ENCODE data around the gene PLCB4.

The PLCB4 gene

DNA sequence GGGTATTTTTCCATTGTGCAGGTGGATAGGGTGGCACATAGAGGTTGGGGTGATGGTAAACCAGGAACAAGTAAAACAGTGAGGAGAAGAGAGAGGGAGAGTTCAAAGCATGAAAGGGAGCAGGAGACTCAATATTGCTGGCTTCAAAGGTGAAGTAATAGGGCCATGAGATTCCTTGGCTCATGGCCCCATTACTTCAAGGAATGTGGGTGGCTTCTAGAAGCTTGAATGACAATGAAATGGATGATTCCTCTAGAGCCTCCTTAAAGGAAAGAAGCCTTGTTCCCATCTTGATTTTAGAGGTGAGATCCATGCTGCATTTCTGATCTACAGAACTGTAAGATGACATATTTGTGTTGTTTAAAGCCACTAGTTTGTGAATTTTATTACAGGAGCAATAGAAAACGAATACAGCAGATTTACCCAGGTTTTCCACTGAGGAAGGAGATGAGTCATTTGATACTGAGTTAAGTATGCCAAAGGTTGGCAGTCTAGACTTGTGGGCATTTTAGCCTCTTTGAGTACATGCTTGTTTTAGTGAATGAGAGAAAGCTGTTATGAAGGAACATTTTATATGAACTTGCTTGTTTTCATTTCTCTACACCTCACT lies 110.4 kb downstream of the PLCB4 start:
- no peak for DNase-seq (ENCODE audit: low spot score)

DNA sequence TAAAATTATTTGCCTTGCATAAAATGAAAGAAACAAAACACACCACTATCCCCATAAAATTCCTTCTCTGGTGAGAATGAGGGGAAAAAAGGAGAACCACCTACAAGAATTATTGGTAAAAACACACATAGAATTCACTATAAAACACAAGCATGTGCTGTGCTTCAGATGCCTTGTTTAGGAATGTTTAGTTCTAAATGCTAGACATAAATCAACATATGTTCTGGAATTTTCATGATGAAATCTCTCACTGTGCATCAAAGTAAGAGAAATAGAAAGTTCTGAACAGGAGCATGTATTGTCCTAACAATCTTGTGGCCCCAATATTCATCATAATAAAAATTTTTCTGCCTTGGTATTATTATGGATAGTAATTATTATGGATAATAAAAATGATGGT lies 111.0 kb downstream of the PLCB4 start:
- no peak for DNase-seq (ENCODE audit: low spot score)

GRCh38 chr20:9180481-9181257 lies 111.8 kb downstream of the PLCB4 start:
- DNase-seq (ENCODE audit: low spot score): peak; percentile 11

DNA sequence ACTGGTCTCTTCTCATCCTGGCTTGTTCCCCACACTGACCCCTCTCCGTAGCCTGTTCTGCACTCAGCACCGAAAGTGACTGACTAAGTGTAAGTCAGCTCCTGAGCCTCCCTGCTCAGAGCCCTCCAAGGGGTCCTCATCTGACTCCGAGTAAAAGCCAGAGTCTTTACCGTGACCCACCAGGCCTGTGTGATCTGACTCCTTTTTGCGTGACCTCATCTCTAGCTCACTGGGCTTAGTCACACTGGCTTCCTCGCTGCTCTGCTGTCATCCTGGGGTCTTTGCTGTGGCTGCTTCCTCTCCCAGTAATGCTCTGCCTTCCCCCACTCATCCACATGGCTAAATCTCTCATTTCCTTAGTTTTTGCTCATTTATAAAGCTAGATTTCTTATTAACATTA lies 116.6 kb downstream of the PLCB4 start:
- no peak for DNase-seq (ENCODE audit: low spot score)

DNA sequence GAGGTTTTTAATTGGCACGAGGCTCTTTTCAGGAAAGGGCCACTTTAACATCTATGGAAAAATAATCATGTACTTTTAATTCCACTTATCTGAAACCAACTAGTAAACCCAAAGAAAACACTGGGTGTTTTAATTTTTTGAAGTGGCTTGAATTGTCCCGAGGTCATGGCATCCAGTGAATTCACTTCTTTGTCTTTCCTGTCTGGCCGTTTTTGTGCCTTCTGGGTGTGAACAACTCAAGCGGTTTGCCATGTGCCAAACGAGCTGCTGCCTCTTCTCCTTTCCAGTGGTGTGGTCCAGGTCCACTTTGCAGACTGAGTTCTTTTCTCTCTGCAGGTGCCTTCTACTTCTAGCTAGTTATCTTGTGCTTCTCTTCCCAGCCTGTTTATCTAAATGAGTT lies 117.5 kb downstream of the PLCB4 start:
- no peak for DNase-seq (ENCODE audit: low spot score)

- no peak for DNase-seq (ENCODE audit: low spot score)
These were observed 126.1 kb downstream of the PLCB4 start for GRCh38 chr20:9195031-9195430.

DNA sequence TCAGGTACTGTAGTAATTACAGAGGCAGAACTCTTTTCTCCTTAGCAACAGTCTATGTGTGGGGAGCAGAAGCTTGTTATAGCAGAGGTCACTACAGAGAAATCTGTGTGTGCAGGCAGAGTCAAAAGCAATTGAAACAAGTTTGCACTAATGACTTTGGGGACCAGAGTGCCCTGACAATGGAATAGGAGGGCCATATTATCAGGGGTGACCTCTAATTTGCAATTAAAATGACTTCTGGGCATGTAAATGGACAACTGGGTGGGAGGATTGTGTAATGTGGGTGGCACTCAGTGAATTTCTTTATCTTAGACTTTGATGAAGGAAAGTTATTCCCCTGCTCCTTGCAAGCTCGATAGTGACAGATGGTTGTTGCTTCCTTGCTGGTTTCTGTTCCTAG lies 127.2 kb downstream of the PLCB4 start:
- no peak for DNase-seq (ENCODE audit: low spot score)

GRCh38 chr20:9198460-9198859 lies 129.6 kb downstream of the PLCB4 start:
- DNase-seq (ENCODE audit: low spot score): no peak

GRCh38 chr20:9200196-9200595 lies 131.3 kb downstream of the PLCB4 start:
- DNase-seq (ENCODE audit: low spot score): no peak

- no peak for DNase-seq (ENCODE audit: low spot score)
These were observed 131.7 kb downstream of the PLCB4 start for GRCh38 chr20:9200620-9201019.

DNA sequence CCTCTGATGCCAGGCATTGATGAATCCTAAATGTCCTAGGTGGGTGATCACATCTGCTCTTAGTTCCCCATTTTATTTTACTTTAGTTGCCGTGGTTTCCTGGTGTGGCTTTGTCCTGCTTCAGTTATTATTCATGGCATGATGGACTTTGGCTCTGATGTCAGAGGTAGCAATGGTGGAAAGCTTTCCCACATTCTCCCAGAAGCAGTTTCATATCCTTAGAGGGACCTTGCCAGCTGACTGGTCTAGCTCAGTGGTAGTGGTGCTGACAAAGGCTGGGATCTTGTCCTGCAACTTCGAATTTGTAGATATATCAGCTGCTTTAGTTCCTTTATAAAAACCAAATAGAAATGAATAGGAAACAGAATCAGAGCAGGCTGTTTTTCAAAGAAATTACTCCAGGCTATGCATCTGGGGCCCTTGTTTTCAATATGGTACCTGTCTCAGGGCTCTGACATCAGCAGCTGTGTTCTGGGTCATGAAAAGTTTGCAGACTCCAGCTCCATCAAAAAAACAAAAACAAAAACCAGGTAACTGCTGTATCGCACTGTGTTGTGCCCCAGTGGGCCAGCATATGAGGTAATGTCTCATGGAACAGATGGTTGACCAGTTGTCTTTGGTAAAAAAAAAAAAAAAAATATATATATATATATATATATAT lies 133.7 kb downstream of the PLCB4 start:
- DNase-seq (ENCODE audit: low spot score): no peak

GRCh38 chr20:9203081-9203447 lies 134.2 kb downstream of the PLCB4 start:
- no peak for DNase-seq (ENCODE audit: low spot score)

DNA sequence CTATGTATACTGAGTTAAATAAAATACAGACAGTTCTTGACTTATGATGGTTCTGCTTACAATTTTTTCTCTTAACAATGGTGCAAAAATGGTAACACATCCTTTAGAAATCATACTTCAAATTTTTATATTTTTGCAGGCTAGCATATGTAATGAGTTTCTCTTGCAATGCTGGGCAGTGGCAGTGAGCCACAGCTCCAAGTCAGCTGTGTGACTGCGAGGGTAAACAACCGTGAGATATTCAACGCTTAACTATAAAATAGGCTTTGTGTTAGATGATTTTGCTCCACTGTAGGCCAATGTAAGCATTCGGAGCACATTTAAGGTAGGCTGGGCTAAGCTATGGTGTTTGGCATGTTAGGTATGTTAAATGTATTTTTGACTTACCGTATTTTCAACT lies 136.1 kb downstream of the PLCB4 start:
- no peak for DNase-seq (ENCODE audit: low spot score)

GRCh38 chr20:9206486-9206885 lies 137.6 kb downstream of the PLCB4 start:
- no peak for DNase-seq (ENCODE audit: low spot score)

DNA sequence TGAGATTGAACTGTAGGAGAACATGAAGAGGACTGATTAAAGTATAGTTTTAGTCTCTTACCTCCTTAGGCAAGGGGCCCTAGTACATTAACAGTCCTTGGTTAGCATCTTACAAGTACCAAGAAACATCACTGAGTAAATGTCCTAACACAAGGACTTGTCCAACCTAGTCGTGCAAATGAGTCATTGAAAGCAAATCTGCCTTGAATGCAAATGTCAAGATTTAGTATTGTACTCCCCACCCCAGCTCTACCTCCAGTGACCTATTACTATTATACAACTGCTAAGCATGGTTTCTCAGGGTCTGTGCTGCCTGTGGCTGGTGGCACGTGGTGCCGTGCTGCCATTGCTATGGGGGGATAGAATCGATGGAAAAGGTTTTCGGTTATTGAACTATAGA lies 138.4 kb downstream of the PLCB4 start:
- DNase-seq (ENCODE audit: low spot score): no peak

DNA sequence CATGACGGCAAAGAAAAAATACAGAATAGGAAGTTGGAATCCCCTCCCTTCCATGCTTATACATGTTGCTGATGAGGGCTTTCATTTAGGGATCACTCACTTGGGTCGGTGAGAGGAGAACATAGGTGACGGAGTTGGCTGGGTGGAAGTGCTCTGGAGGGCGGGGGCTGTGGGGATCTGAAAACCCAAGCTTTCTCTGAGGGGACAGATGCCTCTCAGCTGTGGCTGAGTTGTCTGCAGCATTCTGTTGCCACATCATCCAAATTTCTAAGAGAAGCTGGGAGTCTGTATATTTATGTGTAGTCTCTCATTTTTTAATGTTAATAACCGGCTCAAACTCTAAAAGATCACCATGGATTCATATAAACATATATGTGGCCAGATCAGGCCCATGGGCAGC lies 141.5 kb downstream of the PLCB4 start:
- DNase-seq (ENCODE audit: low spot score): no peak

- no peak for DNase-seq (ENCODE audit: low spot score)
These were observed 142.3 kb downstream of the PLCB4 start for GRCh38 chr20:9211016-9211760.

GRCh38 chr20:9212735-9213134 lies 143.8 kb downstream of the PLCB4 start:
- no peak for DNase-seq (ENCODE audit: low spot score)

GRCh38 chr20:9214685-9215084 lies 145.8 kb downstream of the PLCB4 start:
- no peak for DNase-seq (ENCODE audit: low spot score)

- no peak for DNase-seq (ENCODE audit: low spot score)
These were observed 146.7 kb downstream of the PLCB4 start for GRCh38 chr20:9215539-9215938.

DNA sequence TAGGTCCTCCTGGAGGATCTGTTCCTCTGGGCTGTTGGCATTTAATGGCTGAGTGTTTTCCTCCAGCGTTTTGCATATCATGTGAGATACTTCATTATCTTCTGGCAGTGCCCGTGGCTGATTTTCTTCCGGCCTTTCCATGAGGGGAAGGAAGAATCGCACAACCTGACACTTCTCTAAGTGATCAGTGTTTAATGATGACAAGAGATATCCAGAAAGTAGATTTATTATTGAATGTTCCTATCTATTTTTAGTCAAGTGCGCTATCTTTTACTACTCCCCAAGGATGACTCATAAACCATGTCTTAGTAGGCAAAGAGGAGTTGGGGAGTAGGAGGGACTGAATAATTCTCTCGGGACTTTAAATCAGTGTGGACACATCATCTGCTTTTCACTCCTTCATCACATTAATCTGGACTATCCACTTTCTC lies 149.7 kb downstream of the PLCB4 start:
- DNase-seq (ENCODE audit: low spot score): no peak

GRCh38 chr20:9220874-9221547 lies 152.1 kb downstream of the PLCB4 start:
- DNase-seq (ENCODE audit: low spot score): no peak

All from pons (tissue), 1 donor.